Ecto neural progenitor cell (in vitro differentiated cells): Measurements from ENCODE around the gene SYT15.
"Not testable (repeated sequence)": the region's sequence is repeated elsewhere in the genome, so short reads cannot be mapped to it uniquely, and the experiment has no call there.

ENCODE experiments used
- DNase-seq: peaks from one replicate; pipeline ENCODE4 v3.0.0-alpha.2; 2018; ENCODE audit warnings: low spot score

Gene SYT15

DNA sequence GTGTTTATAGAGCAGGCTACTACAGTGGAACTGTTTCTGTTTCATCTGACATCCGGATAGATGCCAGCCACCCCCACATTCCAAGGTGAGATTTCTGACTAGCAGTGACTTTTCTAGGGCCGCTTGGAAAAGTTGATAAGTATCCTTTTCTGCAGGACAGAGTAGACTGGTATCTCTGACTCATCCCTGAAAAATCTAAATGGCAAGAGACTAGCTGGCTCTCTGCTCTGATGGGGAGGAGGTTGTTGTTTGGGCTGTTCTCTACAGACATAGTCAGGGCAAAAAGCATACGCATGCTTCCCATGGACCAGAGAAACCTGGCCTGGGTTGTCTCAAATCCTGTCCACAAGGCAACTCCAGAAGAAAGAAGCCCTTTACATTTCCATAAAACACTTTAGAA lies 10.7 kb downstream of the SYT15 start:
- not testable (repeated sequence) for DNase-seq

GRCh38 chr10:46591053-46591452 lies 12.1 kb downstream of the SYT15 start:
- DNase-seq, result not testable (repeated sequence)

- DNase-seq, result not testable (repeated sequence)
These were observed 14.4 kb downstream of the SYT15 start for GRCh38 chr10:46593307-46593706.

GRCh38 chr10:46594453-46595063 lies 15.6 kb downstream of the SYT15 start:
- DNase-seq, result not testable (repeated sequence)

- DNase-seq, result not testable (repeated sequence)
These were observed 17.6 kb downstream of the SYT15 start for GRCh38 chr10:46596570-46596969.

DNA sequence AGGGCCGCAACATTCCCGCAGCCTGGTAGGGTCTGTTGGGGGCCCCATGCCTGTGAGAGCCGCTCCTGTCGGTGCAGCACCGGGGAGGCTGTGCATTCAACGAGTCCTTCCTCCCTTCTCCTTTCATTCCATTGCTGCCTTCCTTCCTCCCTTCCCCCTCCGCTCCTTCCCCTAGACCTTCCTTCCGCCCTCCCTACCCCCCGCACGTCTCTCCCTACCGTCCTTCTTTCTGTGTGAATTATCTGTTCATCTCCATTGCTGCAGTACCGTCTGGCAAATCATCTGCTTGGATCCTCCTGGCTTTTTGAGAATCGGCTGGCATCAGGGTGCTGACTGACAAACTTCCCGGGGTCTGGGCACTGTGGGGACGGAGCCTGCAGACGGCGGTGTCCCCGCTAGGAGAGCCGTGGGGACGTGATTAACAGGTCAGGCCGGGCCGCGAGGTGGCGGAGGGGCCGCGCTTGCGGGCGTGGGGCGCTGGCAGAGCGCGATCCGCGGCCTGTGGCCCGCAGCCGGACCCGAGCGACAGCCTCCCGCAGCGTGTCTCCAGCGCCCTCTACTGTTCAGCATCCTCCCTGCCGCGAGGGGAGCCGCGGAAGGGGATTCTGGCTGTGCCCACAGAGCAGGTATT lies 18.8 kb downstream of the SYT15 start:
- DNase-seq, result not testable (repeated sequence)

- DNase-seq, result not testable (repeated sequence)
These were observed 21.6 kb downstream of the SYT15 start for GRCh38 chr10:46600516-46600915.

DNA sequence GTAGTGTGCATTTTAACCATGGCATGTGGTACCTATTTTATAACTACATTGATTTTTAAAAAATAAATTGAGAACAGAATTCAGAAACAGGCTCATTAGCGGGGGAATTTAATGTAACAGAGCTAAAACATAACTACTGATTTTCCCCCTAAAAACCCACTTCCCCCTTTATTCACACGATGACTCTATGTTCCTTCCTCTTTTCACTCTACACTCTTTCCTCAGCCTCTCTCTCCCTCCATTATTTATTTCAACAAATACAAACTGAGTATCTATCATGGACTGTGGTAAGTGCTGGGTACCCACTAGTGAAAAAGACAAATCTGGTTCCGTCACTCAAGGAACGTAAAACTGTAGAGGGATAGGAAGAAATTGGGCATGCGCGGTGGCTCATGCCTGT lies 36.6 kb downstream of the SYT15 start:
- not testable (repeated sequence) for DNase-seq

DNA sequence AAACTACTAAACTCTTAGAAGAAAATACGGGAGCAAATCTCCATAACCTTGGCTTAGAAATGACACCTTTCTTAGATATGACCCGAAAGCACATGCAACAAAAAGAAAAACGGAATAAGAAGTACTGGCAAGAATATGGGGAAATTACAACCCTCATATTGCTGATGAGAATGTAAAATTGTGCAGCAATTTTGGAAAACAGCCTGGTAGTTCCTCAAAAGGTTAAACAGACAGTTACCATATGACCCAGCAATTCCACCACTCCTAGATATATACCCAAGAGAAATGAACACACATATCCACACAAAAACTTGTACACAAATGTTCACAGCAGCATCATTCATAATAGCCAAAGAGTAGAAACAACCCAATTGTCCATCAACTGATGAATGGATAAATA lies 37.3 kb downstream of the SYT15 start:
- not testable (repeated sequence) for DNase-seq

DNA sequence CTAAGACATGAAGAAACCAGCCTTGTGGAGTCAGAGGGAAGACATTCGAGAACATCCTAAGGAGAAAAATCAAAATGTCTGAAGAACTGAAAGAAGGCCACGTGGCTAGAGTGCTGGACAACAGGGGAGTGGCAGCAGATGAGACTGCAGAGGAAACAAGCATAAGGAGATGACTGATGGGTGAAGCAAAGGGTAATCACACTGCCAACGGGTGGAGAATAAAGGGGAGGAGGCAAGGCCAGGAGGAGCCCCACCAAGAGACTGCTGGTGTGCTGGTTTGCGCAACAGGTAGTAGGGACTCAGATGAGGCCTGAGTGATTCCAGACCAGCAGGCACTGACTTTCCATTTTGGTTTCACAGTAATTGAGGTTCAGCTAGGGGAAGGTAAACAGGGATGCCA lies 38.2 kb downstream of the SYT15 start:
- DNase-seq, result not testable (repeated sequence)

DNA sequence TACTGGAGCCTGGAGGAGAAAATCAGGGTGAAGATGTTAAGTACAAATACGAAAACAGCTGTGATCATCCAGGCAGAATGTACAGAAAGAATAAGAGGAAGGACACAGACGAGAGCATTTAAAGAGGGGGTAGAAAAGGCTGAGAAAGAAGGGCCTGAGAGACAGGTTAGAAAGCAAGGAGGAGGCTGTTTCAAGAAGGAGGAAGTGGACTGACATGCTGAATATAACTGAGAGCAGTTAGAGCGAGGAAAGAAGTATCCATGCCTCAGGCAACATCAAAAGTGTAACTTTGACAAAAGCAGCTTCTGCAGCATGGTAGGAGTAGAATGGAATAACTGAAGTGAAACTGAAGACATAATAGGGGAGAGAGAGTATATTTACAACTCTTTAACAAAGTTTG lies 39.0 kb downstream of the SYT15 start:
- DNase-seq, result not testable (repeated sequence)

GRCh38 chr10:46623899-46624654 lies 45.1 kb downstream of the SYT15 start:
- DNase-seq, result not testable (repeated sequence)

DNA sequence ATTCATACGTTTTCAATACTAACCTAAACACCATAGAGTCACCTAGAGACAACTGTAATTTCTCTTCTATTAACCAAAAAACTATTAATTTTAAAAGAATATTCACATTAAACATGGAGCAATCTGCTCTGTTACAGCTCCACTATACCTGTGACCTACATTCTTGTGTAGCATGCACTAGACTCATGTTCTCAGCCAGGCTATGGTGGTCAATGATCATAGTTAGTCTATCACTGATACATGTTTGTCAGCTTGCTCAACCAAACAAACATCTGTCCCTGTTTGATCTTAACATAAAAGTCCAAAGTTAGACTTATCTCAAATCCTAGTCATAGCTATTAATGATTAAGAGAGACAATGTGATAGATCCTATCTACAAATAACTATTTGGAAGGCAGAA lies 50.9 kb downstream of the SYT15 start:
- DNase-seq, result not testable (repeated sequence)

DNA sequence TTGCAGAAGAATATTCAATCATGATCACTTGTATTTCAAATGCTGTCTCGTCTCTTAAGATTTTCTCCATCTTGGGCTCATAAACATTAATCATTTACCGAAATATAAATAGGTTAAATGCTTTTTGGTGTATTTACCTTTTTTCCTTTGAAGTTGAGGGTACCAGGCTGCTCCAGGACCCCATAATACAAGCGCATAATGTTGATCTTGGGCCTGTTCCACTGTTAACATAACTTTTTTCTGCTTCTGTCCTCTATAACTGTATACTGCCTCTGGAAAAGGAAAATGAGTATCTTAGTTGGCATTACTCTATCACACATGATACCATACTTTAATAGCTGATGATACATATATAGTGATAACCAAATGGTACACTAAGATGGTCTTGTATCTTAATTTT lies 51.9 kb downstream of the SYT15 start:
- DNase-seq, result not testable (repeated sequence)

- not testable (repeated sequence) for DNase-seq
These were observed 52.8 kb downstream of the SYT15 start for GRCh38 chr10:46631683-46632082.

DNA sequence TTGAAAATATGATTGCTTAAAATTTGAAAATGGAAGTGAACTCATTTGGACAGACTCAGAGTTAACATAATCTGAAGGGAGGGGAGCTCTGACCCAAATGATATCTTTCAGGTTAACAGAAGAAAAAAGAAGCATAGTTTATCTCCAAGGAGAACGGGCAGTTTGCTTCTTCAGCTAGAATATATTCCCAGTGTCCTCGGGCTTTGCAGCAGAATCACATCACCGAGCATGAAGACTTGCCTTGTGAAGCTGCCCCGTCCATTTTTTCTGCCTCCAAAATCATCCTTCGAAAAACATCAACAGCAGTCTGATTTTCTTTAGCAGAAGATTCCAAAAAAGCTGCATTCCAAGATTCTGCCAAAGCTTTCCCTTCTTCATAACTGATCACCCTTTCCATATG lies 55.8 kb downstream of the SYT15 start:
- DNase-seq, result not testable (repeated sequence)

GRCh38 chr10:46635364-46635959 lies 56.5 kb downstream of the SYT15 start:
- DNase-seq, result not testable (repeated sequence)

GRCh38 chr10:46640005-46640404 lies 61.1 kb downstream of the SYT15 start:
- DNase-seq, result not testable (repeated sequence)
